HEK293 (cell line): ENCODE results near the gene PDCD4.

Experiments
- BCL11A ChIP-seq: fragments of 450-650 bp; formaldehyde crosslinking; IDR thresholded peaks from 2 replicates; pipeline ENCODE4 v1.5.1; 2016; ENCODE audit warnings: low read depth, missing biosample characterization, missing genetic modification characterization
- EGR2 ChIP-seq: fragments of 450-650 bp; formaldehyde crosslinking; IDR thresholded peaks from 2 replicates; pipeline ENCODE4 v1.5.1; 2016; ENCODE audit warnings: low read depth, missing biosample characterization, missing genetic modification characterization
- GLI4 ChIP-seq: fragments of 450-650 bp; formaldehyde crosslinking; IDR thresholded peaks from 2 replicates; pipeline ENCODE4 v1.5.1; 2016; ENCODE audit warnings: missing biosample characterization, missing genetic modification characterization
- HOXA7 ChIP-seq: sonication (generic); formaldehyde crosslinking; IDR thresholded peaks from 2 replicates; pipeline ENCODE4 v1.8.1; 2022; ENCODE audit warnings: missing genetic modification reagents, borderline replicate concordance
- KLF9 ChIP-seq: fragments of 450-650 bp; formaldehyde crosslinking; IDR thresholded peaks from 2 replicates; pipeline ENCODE4 v1.5.1; 2016; ENCODE audit warnings: missing biosample characterization, missing genetic modification characterization, low read depth
- MYNN ChIP-seq: fragments of 450-650 bp; formaldehyde crosslinking; IDR thresholded peaks from 2 replicates; pipeline ENCODE4 v1.5.1; 2016; ENCODE audit warnings: missing biosample characterization, missing genetic modification characterization, borderline replicate concordance
- OVOL3 ChIP-seq: fragments of 450-650 bp; formaldehyde crosslinking; IDR thresholded peaks from 2 replicates; pipeline ENCODE4 v1.5.1; 2016; ENCODE audit warnings: missing biosample characterization, missing genetic modification characterization
- PRDM2 ChIP-seq: fragments of 450-650 bp; formaldehyde crosslinking; IDR thresholded peaks from 2 replicates; pipeline ENCODE4 v1.5.1; 2016; ENCODE audit warnings: missing biosample characterization, missing genetic modification characterization, borderline replicate concordance
- SCRT1 ChIP-seq: fragments of 450-650 bp; formaldehyde crosslinking; IDR thresholded peaks from 2 replicates; pipeline ENCODE4 v1.5.1; 2016; ENCODE audit warnings: missing biosample characterization, missing genetic modification characterization, borderline replicate concordance
- TRIM28 ChIP-seq: IDR thresholded peaks from 2 replicates; pipeline ENCODE4 v1.6.1; 2011; ENCODE audit warnings: low read length, control low read depth, borderline replicate concordance
- YY1 ChIP-seq: fragments of 450-650 bp; formaldehyde crosslinking; IDR thresholded peaks from 2 replicates; pipeline ENCODE4 v1.5.1; 2018; ENCODE audit warnings: missing biosample characterization, missing genetic modification characterization
- ZBTB48 ChIP-seq: fragments of 450-650 bp; formaldehyde crosslinking; IDR thresholded peaks from 2 replicates; pipeline ENCODE4 v1.5.1; 2016; ENCODE audit warnings: missing biosample characterization, missing genetic modification characterization
- ZBTB7A ChIP-seq: fragments of 450-650 bp; formaldehyde crosslinking; IDR thresholded peaks from 2 replicates; pipeline ENCODE4 v1.5.1; 2016; ENCODE audit warnings: low read depth, missing biosample characterization, missing genetic modification characterization
- ZFP41 ChIP-seq: fragments of 450-650 bp; formaldehyde crosslinking; IDR thresholded peaks from 2 replicates; pipeline ENCODE4 v1.5.1; 2016; ENCODE audit warnings: missing biosample characterization, missing genetic modification characterization, borderline replicate concordance
- ZIC2 ChIP-seq: fragments of 450-650 bp; formaldehyde crosslinking; IDR thresholded peaks from 2 replicates; pipeline ENCODE4 v1.5.1; 2016; ENCODE audit warnings: missing biosample characterization, missing genetic modification characterization
- ZNF114 ChIP-seq: fragments of 450-650 bp; formaldehyde crosslinking; IDR thresholded peaks from 2 replicates; pipeline ENCODE4 v1.5.0; 2017; ENCODE audit warnings: missing biosample characterization, missing genetic modification characterization
- ZNF184 ChIP-seq: fragments of 450-650 bp; IDR thresholded peaks from 2 replicates; pipeline ENCODE4 v1.5.1; 2018; ENCODE audit warnings: missing biosample characterization, mild to moderate bottlenecking, missing genetic modification characterization
- ZNF239 ChIP-seq: fragments of 450-650 bp; formaldehyde crosslinking; IDR thresholded peaks from 2 replicates; pipeline ENCODE4 v1.5.1; 2016; ENCODE audit warnings: missing biosample characterization, missing genetic modification characterization
- ZNF37A ChIP-seq: fragments of 450-650 bp; IDR thresholded peaks from 2 replicates; pipeline ENCODE4 v1.5.1; 2018; ENCODE audit warnings: missing biosample characterization, missing genetic modification characterization
- ZNF416 ChIP-seq: fragments of 450-650 bp; formaldehyde crosslinking; IDR thresholded peaks from 2 replicates; pipeline ENCODE4 v1.5.1; 2016; ENCODE audit warnings: missing biosample characterization, missing genetic modification characterization
- ZNF555 ChIP-seq: fragments of 450-650 bp; formaldehyde crosslinking; conservative IDR thresholded peaks from 2 replicates; pipeline ENCODE4 v1.5.1; 2017; ENCODE audit warnings: missing biosample characterization, mild to moderate bottlenecking, missing genetic modification characterization, inconsistent platforms
- ZNF623 ChIP-seq: fragments of 450-650 bp; formaldehyde crosslinking; IDR thresholded peaks from 2 replicates; pipeline ENCODE4 v1.5.1; 2016; ENCODE audit warnings: missing biosample characterization, missing genetic modification characterization
- ZNF677 ChIP-seq: fragments of 450-650 bp; IDR thresholded peaks from 2 replicates; pipeline ENCODE4 v1.5.0; 2018; ENCODE audit warnings: missing biosample characterization, mild to moderate bottlenecking, missing genetic modification characterization, moderate library complexity
- ZNF704 ChIP-seq: fragments of 450-650 bp; formaldehyde crosslinking; IDR thresholded peaks from 2 replicates; pipeline ENCODE4 v1.5.1; 2016; ENCODE audit warnings: missing biosample characterization, missing genetic modification characterization
- ZNF747 ChIP-seq: fragments of 450-650 bp; formaldehyde crosslinking; IDR thresholded peaks from 2 replicates; pipeline ENCODE4 v1.5.1; 2016; ENCODE audit warnings: missing biosample characterization, missing genetic modification characterization
- ZNF768 ChIP-seq: fragments of 450-650 bp; formaldehyde crosslinking; IDR thresholded peaks from 2 replicates; pipeline ENCODE4 v1.5.1; 2018; ENCODE audit warnings: missing biosample characterization, mild to moderate bottlenecking, missing genetic modification characterization
- ZNF837 ChIP-seq: fragments of 450-650 bp; formaldehyde crosslinking; IDR thresholded peaks from 2 replicates; pipeline ENCODE4 v1.5.1; 2016; ENCODE audit warnings: missing biosample characterization, missing genetic modification characterization
- ZSCAN30 ChIP-seq: fragments of 450-650 bp; IDR thresholded peaks from 2 replicates; pipeline ENCODE4 v1.5.1; 2018; ENCODE audit warnings: missing biosample characterization, mild to moderate bottlenecking, missing genetic modification characterization, moderate library complexity
- TF ChIP-seq, protein P1 (sequence below): fragments of 450-650 bp; formaldehyde crosslinking; IDR thresholded peaks from 2 replicates; pipeline ENCODE4 v1.5.1; 2016; ENCODE audit warnings: missing biosample characterization, missing genetic modification characterization
- TF ChIP-seq, protein P2 (sequence below): fragments of 450-650 bp; formaldehyde crosslinking; conservative IDR thresholded peaks from 2 replicates; pipeline ENCODE4 v1.5.1; 2016; ENCODE audit warnings: low read depth, missing biosample characterization, missing genetic modification characterization

The PDCD4 gene

GRCh38 chr10:110872145-110872983, 636 bp downstream of the PDCD4 start (continued):
- TF ChIP-seq ZNF704 (tag by site-specific recombination) (no peak), ZNF114 (tag by site-specific recombination) (no peak), SCRT1 (no peak), ZNF768 (no peak), ZNF837 (tag by site-specific recombination) (no peak), ZNF37A (tag by site-specific recombination) (no peak), ZNF239 (no peak), GLI4 (tag by site-specific recombination) (no peak), ZNF623 (no peak), HOXA7 (CRISPR knock-in tag) (no peak), ZNF747 (tag by site-specific recombination) (no peak), ZNF184 (tag by site-specific recombination) (no peak), KLF9 (tag by site-specific recombination) (peak; percentile 94), PRDM2 (tag by site-specific recombination) (no peak), ZNF555 (tag by site-specific recombination) (no peak), ZNF416 (tag by site-specific recombination) (no peak), TRIM28 (no peak), ZBTB48 (peak; percentile 49; the same call in 1 of the 2 replicates), EGR2 (peak; percentile 66; the same call in 1 of the 2 replicates), YY1 (tag by site-specific recombination) (no peak), ZNF677 (tag by site-specific recombination) (no peak), MYNN (tag by site-specific recombination) (no peak), OVOL3 (tag by site-specific recombination) (no peak), BCL11A (tag by site-specific recombination) (no peak), ZIC2 (tag by site-specific recombination) (peak; percentile 44), ZBTB7A (tag by site-specific recombination) (peak; percentile 7; the same call in 1 of the 2 replicates), ZFP41 (tag by site-specific recombination) (no peak), ZSCAN30 (peak; percentile 52; the same call in 1 of the 2 replicates)
- TF ChIP-seq, protein P1, sequence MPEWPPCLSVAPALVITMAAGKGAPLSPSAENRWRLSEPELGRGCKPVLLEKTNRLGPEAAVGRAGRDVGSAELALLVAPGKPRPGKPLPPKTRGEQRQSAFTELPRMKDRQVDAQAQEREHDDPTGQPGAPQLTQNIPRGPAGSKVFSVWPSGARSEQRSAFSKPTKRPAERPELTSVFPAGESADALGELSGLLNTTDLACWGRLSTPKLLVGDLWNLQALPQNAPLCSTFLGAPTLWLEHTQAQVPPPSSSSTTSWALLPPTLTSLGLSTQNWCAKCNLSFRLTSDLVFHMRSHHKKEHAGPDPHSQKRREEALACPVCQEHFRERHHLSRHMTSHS = no peak
- TF ChIP-seq, protein P2, sequence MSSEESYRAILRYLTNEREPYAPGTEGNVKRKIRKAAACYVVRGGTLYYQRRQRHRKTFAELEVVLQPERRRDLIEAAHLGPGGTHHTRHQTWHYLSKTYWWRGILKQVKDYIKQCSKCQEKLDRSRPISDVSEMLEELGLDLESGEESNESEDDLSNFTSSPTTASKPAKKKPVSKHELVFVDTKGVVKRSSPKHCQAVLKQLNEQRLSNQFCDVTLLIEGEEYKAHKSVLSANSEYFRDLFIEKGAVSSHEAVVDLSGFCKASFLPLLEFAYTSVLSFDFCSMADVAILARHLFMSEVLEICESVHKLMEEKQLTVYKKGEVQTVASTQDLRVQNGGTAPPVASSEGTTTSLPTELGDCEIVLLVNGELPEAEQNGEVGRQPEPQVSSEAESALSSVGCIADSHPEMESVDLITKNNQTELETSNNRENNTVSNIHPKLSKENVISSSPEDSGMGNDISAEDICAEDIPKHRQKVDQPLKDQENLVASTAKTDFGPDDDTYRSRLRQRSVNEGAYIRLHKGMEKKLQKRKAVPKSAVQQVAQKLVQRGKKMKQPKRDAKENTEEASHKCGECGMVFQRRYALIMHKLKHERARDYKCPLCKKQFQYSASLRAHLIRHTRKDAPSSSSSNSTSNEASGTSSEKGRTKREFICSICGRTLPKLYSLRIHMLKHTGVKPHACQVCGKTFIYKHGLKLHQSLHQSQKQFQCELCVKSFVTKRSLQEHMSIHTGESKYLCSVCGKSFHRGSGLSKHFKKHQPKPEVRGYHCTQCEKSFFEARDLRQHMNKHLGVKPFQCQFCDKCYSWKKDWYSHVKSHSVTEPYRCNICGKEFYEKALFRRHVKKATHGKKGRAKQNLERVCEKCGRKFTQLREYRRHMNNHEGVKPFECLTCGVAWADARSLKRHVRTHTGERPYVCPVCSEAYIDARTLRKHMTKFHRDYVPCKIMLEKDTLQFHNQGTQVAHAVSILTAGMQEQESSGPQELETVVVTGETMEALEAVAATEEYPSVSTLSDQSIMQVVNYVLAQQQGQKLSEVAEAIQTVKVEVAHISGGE (tag by site-specific recombination) = peak; percentile 95
